Fibroblast of villous mesenchyme (primary cell): ENCODE results near the gene USF1. TPM values are rescaled to one million over a fixed set of nuclear protein-coding genes. Genes with fewer than 3 reads are reported as not detected.
"Not testable (repeated sequence)": the region's sequence is repeated elsewhere in the genome, so short reads cannot be mapped to it uniquely, and the experiment has no call there.

Source experiments
- DNase-seq: peaks from one replicate; pipeline ENCODE4 v3.0.0-alpha.2; 2010; ENCODE audit warnings: low read depth
- H3K4me3 ChIP-seq: 2 replicates; pipeline ENCODE4 v1.5.1; 2011; ENCODE audit warnings: low read depth, mild to moderate bottlenecking, low read length
- total RNA-seq: library from RNA; depleted of rRNA; stranded (reverse); fragments of >200 nt; gene quantifications from 2 replicates; pipeline ENCODE4 v1.2.3, GENCODE V29; 2012
- TF ChIP-seq, protein P1 (sequence below): IDR thresholded peaks from 2 replicates; pipeline ENCODE4 v1.5.1; 2012; ENCODE audit warnings: low read depth, mild to moderate bottlenecking, low read length; ENCODE audit not compliant: insufficient read depth

Gene USF1
- total RNA-seq, 1 donor, result 62.2 TPM

- H3K4me3 ChIP-seq, result no peak overlapping the region
- TF ChIP-seq, protein P1, sequence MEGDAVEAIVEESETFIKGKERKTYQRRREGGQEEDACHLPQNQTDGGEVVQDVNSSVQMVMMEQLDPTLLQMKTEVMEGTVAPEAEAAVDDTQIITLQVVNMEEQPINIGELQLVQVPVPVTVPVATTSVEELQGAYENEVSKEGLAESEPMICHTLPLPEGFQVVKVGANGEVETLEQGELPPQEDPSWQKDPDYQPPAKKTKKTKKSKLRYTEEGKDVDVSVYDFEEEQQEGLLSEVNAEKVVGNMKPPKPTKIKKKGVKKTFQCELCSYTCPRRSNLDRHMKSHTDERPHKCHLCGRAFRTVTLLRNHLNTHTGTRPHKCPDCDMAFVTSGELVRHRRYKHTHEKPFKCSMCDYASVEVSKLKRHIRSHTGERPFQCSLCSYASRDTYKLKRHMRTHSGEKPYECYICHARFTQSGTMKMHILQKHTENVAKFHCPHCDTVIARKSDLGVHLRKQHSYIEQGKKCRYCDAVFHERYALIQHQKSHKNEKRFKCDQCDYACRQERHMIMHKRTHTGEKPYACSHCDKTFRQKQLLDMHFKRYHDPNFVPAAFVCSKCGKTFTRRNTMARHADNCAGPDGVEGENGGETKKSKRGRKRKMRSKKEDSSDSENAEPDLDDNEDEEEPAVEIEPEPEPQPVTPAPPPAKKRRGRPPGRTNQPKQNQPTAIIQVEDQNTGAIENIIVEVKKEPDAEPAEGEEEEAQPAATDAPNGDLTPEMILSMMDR, result no peak
- no peak for DNase-seq
Measured at GRCh38 chr1:161017756-161018630, 27.8 kb downstream of the USF1 start.

DNA sequence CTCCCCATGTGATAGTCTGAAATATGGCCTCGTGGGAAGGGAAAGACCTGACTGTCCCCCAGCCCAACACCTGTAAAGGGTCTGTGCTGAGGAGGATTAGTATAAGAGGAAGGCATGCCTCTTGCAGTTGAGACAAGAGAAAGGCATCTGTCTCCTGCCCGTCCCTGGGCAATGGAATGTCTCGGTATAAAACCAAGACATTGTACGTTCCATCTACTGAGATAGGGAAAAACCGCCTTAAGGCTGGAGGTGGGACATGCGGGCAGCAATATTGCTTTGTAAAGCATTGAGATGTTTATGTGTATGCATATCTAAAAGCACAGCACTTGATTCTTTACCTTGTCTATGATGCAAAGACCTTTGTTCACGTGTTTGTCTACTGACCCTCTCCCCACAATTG is 28.6 kb downstream of the USF1 start:
- not testable (repeated sequence) for H3K4me3 ChIP-seq, DNase-seq

DNA sequence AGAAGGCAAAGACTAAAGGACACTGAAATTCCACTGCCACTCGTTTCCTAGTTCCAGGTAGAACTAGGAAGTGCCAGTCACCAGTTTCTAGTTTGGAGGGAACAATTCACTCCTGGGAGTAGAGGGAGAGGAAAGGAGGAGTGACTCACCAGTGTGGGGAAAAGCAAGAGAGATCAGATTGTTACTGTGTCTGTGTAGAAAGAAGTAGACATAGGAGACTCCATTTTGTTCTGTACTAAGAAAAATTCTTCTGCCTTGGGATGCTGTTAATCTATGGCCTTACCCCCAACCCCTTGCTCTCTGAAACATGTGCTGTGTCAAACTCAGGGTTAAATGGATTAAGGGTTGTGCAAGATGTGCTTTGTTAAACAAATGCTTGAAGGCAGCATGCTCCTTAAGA is 29.1 kb downstream of the USF1 start:
- H3K4me3 ChIP-seq, result not testable (repeated sequence)
- DNase-seq, result peak; percentile 30

GRCh38 chr1:161013488-161014230 is 32.1 kb downstream of the USF1 start:
- no peak overlapping the region for H3K4me3 ChIP-seq
- TF ChIP-seq, protein P1, result no peak
- DNase-seq, result peak; percentile 99

DNA sequence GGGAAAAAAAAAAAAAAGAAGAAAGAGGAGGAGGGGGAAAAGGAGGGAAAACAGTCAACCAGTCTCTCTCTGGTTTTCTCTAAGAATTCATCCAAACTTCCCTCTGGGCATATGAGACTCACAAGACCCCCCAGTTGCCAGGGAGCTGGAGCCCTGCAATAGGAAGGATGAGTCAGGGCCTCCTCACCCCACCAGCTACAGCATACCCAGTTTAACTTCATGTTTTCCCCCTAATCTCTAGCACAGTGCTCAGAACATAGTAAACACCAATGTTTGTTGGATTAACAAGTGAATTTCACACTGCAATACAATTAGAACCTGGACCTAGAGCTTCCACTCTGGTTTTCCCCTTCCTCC is 32.7 kb downstream of the USF1 start:
- no peak overlapping the region for H3K4me3 ChIP-seq
- DNase-seq, result peak; percentile 52
- TF ChIP-seq, protein P1, result no peak

DNA sequence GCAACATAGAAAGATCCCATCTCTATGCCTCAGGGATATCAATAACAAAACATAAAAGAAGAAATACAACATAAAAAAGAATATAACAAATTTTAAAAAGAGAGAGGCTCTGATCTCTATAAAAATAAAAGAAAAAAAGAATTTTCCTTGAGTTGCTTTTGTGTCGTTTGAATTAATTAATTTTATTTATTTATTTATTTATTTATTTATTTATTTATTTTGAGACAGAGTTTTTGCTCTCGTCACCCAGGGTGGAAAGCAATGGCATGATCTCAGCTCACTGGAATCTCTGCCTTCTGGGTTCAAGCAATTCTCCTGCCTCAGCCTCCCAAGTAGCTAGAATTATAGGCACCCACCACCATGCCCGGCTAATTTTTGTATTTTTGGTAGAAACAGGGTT is 33.4 kb downstream of the USF1 start:
- TF ChIP-seq, protein P1, result no peak

DNA sequence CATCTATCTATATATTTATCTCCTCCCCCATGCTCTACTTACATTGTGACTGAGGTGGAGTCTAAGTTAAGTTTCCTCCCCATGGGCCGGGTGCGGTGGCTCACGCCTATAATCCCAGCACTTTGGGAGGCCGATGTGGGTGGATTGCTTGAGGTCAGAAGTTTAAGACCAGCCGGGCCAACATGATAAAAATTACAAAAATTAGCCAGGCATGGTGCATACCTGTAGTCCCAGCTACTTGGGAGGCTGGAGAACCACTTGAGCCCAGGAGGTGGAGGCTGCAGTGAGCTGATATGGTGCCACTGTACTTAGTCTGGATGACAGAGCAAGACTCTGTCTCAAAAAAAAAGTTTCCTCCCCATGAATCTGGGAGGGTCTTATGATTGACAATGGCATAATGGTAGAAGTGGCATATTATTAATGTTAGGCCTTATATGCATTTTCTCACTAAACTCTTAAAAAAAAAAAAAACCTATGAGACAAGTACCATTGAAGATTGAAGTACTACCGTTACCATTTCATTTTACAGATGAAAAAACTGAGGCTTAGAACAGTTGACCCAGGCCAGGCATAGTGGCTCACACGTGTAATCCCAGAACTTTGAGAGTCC is 36.1 kb downstream of the USF1 start:
- TF ChIP-seq, protein P1, result no peak
- no peak for DNase-seq

More for the DNA sequence above, 33.4 kb downstream of the USF1 start:
- DNase-seq, result no peak
- no peak overlapping the region for H3K4me3 ChIP-seq

More for the DNA sequence above, 36.1 kb downstream of the USF1 start:
- H3K4me3 ChIP-seq, result no peak overlapping the region
